ENCODE results near the gene LIPC.

GRCh38 chr15:58558777-58559176 lies 127.0 kb downstream of the LIPC start:
- TF ChIP-seq POLR2A (conservative IDR thresholded peaks at IDR 0.05) = no peak
- TF ChIP-seq YBX1 (IDR thresholded peaks at IDR 0.05) = no peak
- no peak for TF ChIP-seq SP1 (CRISPR knock-in tag; IDR thresholded peaks at IDR 0.05)
- no peak for TF ChIP-seq HDAC1 (IDR thresholded peaks at IDR 0.05)
- no peak for TF ChIP-seq DPF2 (IDR thresholded peaks at IDR 0.05)
- no peak for TF ChIP-seq FOXA1 (IDR thresholded peaks at IDR 0.05; ENCODE audit: borderline replicate concordance)
- TF ChIP-seq, protein P1, sequence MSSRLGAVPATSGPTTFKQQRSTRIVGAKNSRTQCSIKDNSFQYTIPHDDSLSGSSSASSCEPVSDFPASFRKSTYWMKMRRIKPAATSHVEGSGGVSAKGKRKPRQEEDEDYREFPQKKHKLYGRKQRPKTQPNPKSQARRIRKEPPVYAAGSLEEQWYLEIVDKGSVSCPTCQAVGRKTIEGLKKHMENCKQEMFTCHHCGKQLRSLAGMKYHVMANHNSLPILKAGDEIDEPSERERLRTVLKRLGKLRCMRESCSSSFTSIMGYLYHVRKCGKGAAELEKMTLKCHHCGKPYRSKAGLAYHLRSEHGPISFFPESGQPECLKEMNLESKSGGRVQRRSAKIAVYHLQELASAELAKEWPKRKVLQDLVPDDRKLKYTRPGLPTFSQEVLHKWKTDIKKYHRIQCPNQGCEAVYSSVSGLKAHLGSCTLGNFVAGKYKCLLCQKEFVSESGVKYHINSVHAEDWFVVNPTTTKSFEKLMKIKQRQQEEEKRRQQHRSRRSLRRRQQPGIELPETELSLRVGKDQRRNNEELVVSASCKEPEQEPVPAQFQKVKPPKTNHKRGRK (tag; IDR thresholded peaks at IDR 0.05) = no peak
- TF ChIP-seq CTCF (IDR thresholded peaks at IDR 0.05 in 2 of 3, conservative IDR thresholded peaks at IDR 0.05 in 1 of 3; ENCODE audit: insufficient read depth in 2 of 3, low read depth in 1 of 3, low read length in 3 of 3) = no peak
- TF ChIP-seq ETV5 (CRISPR knock-in tag; IDR thresholded peaks at IDR 0.05; ENCODE audit: low read depth) = no peak
- TF ChIP-seq RAD51 (IDR thresholded peaks at IDR 0.05; ENCODE audit: borderline replicate concordance, low read depth) = no peak
- no peak for TF ChIP-seq MYC (IDR thresholded peaks at IDR 0.05; ENCODE audit: low read depth, low read length)
- TF ChIP-seq MYC (CRISPR knock-in tag; IDR thresholded peaks at IDR 0.05; ENCODE audit: borderline replicate concordance, low read depth) = no peak
